DOHH2 (cell line): ENCODE data around the gene FLNB.

Experiments used
- CTCF ChIP-seq: fragments of 200-600 bp; sonication (generic); IDR thresholded peaks from one replicate; pipeline ENCODE4 v1.5.1; 2014; ENCODE audit warnings: antibody characterized with exemption, mild to moderate bottlenecking, low read depth, low read length; ENCODE audit not compliant: poor library complexity, severe bottlenecking
- EZH2phosphoT487 ChIP-seq: fragments of 200-600 bp; sonication (generic); IDR thresholded peaks from 2 replicates; pipeline ENCODE4 v1.6.1; 2017; ENCODE audit warnings: borderline replicate concordance, mild to moderate bottlenecking, antibody characterized with exemption, low read length, moderate library complexity, mixed read lengths

GRCh38 chr3:58001086-58001467 is 7.1 kb upstream of the FLNB start:
- no peak for TF ChIP-seq CTCF
- TF ChIP-seq EZH2phosphoT487 = no peak
